ENCODE data around the gene AOAH.
"Not testable (repeated sequence)": the region's sequence is repeated elsewhere in the genome, so short reads cannot be mapped to it uniquely, and the experiment has no call there.

- TF ChIP-seq POLR2A, POLR2AphosphoS5, SPI1, TAF1 (IDR thresholded peaks at IDR 0.05; ENCODE audit: low read depth, low read length): not testable (repeated sequence)
These were observed 220.1 kb downstream of the AOAH start for GRCh38 chr7:36504216-36504615.
